H9 (cell line): Measurements from ENCODE around the gene HIKESHI. TPM values are rescaled to one million over a fixed set of nuclear protein-coding genes. Genes with fewer than 3 reads are reported as not detected.

Experiments used
- DNase-seq: peaks from one replicate; pipeline ENCODE4 v3.0.0-alpha.2; 2017
- H2AFZ ChIP-seq: one replicate; pipeline ENCODE4 v1.6.1; 2013; ENCODE audit warnings: mild to moderate bottlenecking, low read length, control low read depth, moderate library complexity
- H2AK5ac ChIP-seq: 2 replicates; pipeline ENCODE4 v1.6.1; 2013; ENCODE audit warnings: low read length, control low read depth, mixed read lengths; ENCODE audit not compliant: insufficient read length
- H2BK120ac ChIP-seq: one replicate; pipeline ENCODE4 v1.6.1; 2013; ENCODE audit warnings: low read depth, mild to moderate bottlenecking, low read length, control low read depth, inconsistent platforms; ENCODE audit not compliant: poor library complexity, severe bottlenecking
- H2BK12ac ChIP-seq: 2 replicates; pipeline ENCODE4 v1.6.1; 2013; ENCODE audit warnings: low read length, control low read depth, mixed read lengths, low read depth; ENCODE audit not compliant: insufficient read length
- H2BK15ac ChIP-seq: 2 replicates; pipeline ENCODE4 v1.6.1; 2013; ENCODE audit warnings: low read depth, low read length, control low read depth
- H2BK20ac ChIP-seq: one replicate; pipeline ENCODE4 v1.6.1; 2013; ENCODE audit warnings: low read depth, mild to moderate bottlenecking, low read length, control low read depth, inconsistent platforms; ENCODE audit not compliant: poor library complexity, severe bottlenecking
- H2BK5ac ChIP-seq: 2 replicates; pipeline ENCODE4 v1.6.1; 2013; ENCODE audit warnings: low read length, control low read depth, mixed read lengths; ENCODE audit not compliant: insufficient read length
- H3K14ac ChIP-seq: 2 replicates; pipeline ENCODE4 v1.6.1; 2013; ENCODE audit warnings: low read length, control low read depth; ENCODE audit not compliant: insufficient read depth
- H3K18ac ChIP-seq: 2 replicates; pipeline ENCODE4 v1.6.1; 2013; ENCODE audit warnings: low read depth, mild to moderate bottlenecking, mixed read lengths, low read length, control low read depth; ENCODE audit not compliant: insufficient read length
- H3K23ac ChIP-seq: 2 replicates; pipeline ENCODE4 v1.6.1; 2013; ENCODE audit warnings: low read length, control low read depth, mixed read lengths, low read depth; ENCODE audit not compliant: insufficient read length
- H3K23me2 ChIP-seq: 2 replicates; pipeline ENCODE4 v1.6.1; 2013; ENCODE audit warnings: low read depth, mild to moderate bottlenecking, mixed read lengths, low read length, control low read depth; ENCODE audit not compliant: insufficient read length, poor library complexity, severe bottlenecking
- H3K27ac ChIP-seq: 2 replicates; pipeline ENCODE4 v1.5.1; 2013; ENCODE audit warnings: low read length, control low read depth, mixed read lengths, low read depth; ENCODE audit not compliant: insufficient read length
- H3K27me3 ChIP-seq: 2 replicates; pipeline ENCODE4 v1.6.1; 2013; ENCODE audit warnings: low read length, control low read depth, inconsistent platforms; ENCODE audit not compliant: insufficient read depth
- H3K4ac ChIP-seq: 2 replicates; pipeline ENCODE4 v1.6.1; 2013; ENCODE audit warnings: low read depth, mild to moderate bottlenecking, control low read depth, inconsistent platforms, low read length, moderate library complexity
- H3K4me1 ChIP-seq: 2 replicates; pipeline ENCODE4 v1.6.1; 2013; ENCODE audit warnings: low read length, control low read depth, inconsistent platforms; ENCODE audit not compliant: insufficient read depth
- H3K4me2 ChIP-seq: 2 replicates; pipeline ENCODE4 v1.6.1; 2013; ENCODE audit warnings: low read length, control low read depth, mixed read lengths; ENCODE audit not compliant: insufficient read length, insufficient read depth
- H3K56ac ChIP-seq: 2 replicates; pipeline ENCODE4 v1.6.1; 2013; ENCODE audit warnings: low read depth, mild to moderate bottlenecking, mixed read lengths, low read length, control low read depth; ENCODE audit not compliant: insufficient read length
- H3K79me1 ChIP-seq: 2 replicates; pipeline ENCODE4 v1.6.1; 2013; ENCODE audit warnings: low read depth, mild to moderate bottlenecking, moderate library complexity, low read length, control low read depth, inconsistent platforms; ENCODE audit not compliant: insufficient read depth, poor library complexity, severe bottlenecking
- H3K79me2 ChIP-seq: 2 replicates; pipeline ENCODE4 v1.6.1; 2013; ENCODE audit warnings: low read length, control low read depth, inconsistent platforms; ENCODE audit not compliant: insufficient read depth
- H3K9ac ChIP-seq: 2 replicates; pipeline ENCODE4 v1.6.1; 2013; ENCODE audit warnings: low read length, control low read depth, mixed read lengths; ENCODE audit not compliant: insufficient read length; ENCODE audit errors: extremely low read depth
- H3K9me3 ChIP-seq: one replicate; pipeline ENCODE4 v1.6.1; 2013; ENCODE audit warnings: low read depth, low read length, inconsistent platforms; ENCODE audit not compliant: control insufficient read depth
- H3T11ph ChIP-seq: one replicate; pipeline ENCODE4 v1.6.1; 2013; ENCODE audit warnings: mild to moderate bottlenecking, low read length, control low read depth, inconsistent platforms
- H4K20me1 ChIP-seq: one replicate; pipeline ENCODE4 v1.6.1; 2013; ENCODE audit not compliant: control insufficient read depth, insufficient read length, insufficient read depth
- H4K5ac ChIP-seq: 2 replicates; pipeline ENCODE4 v1.6.1; 2013; ENCODE audit warnings: low read depth, mild to moderate bottlenecking, mixed read lengths, low read length, control low read depth; ENCODE audit not compliant: insufficient read length
- H4K8ac ChIP-seq: replicated peaks from 2 replicates; pipeline ENCODE4 v1.6.1; 2013; ENCODE audit warnings: low read length, control low read depth, mixed read lengths, low read depth; ENCODE audit not compliant: insufficient read length
- H4K91ac ChIP-seq: 2 replicates; pipeline ENCODE4 v1.6.1; 2013; ENCODE audit warnings: low read depth, mild to moderate bottlenecking, moderate library complexity, mixed read lengths, low read length, control low read depth; ENCODE audit not compliant: insufficient read length
- H3K27ac Mint-ChIP-seq, 3 experiments: 2 replicates in 2 of 3; 3 replicates in 1 of 3; pipeline ENCODE4 v1.8.0; 2020 to 2021; ENCODE audit warnings: mixed read lengths in 3 of 3, mild to moderate bottlenecking in 1 of 3, moderate library complexity in 1 of 3
- H3K27me3 Mint-ChIP-seq: 2 replicates; pipeline ENCODE4 v1.8.0; 2021; ENCODE audit warnings: low read depth, mild to moderate bottlenecking, moderate library complexity, mixed read lengths
- H3K36me3 Mint-ChIP-seq, 3 experiments: 2 replicates in 2 of 3; 3 replicates in 1 of 3; pipeline ENCODE4 v1.8.0; 2020 to 2021; ENCODE audit warnings: low read depth in 3 of 3, mixed read lengths in 3 of 3; ENCODE audit not compliant: insufficient read depth in 1 of 3
- H3K4me1 Mint-ChIP-seq, 2 experiments: 2 replicates each; pipeline ENCODE4 v1.8.0; 2020; ENCODE audit warnings: mixed read lengths in 2 of 2
- H3K4me3 Mint-ChIP-seq, 2 experiments: 2 replicates in 1 of 2; 3 replicates in 1 of 2; pipeline ENCODE4 v1.8.0; 2020 to 2021; ENCODE audit warnings: mild to moderate bottlenecking in 2 of 2, mixed read lengths in 2 of 2, moderate library complexity in 1 of 2
- H3K9me3 Mint-ChIP-seq, 2 experiments: 2 replicates in 1 of 2; 3 replicates in 1 of 2; pipeline ENCODE4 v1.8.0; 2020; ENCODE audit warnings: mild to moderate bottlenecking in 2 of 2, mixed read lengths in 2 of 2, moderate library complexity in 1 of 2
- WGBS: extraction: QIAGEN DNeasy Blood & Tissue Kit; methylation state at CpG from one replicate; pipeline ENCODE4 v1.1.7; 2013; ENCODE audit warnings: missing lambda C conversion rate, low lambda C conversion rate, mixed read lengths; ENCODE audit not compliant: insufficient read length; ENCODE audit errors: extremely low coverage; 5-methylcytosine and 5-hydroxymethylcytosine counted together
- total RNA-seq: library from RNA; stranded (reverse); gene quantifications from 2 replicates; pipeline ENCODE4 v1.2.1, GENCODE V29; 2021
- TF ChIP-seq, protein P1 (sequence below): fragments of 200-600 bp; sonication (generic); conservative IDR thresholded peaks from 3 replicates; pipeline ENCODE4 v1.8.0; 2021; ENCODE audit warnings: antibody characterized with exemption, mild to moderate bottlenecking

The HIKESHI gene
- total RNA-seq, 1 experiment from 2014 or later: 54.1 TPM

DNA sequence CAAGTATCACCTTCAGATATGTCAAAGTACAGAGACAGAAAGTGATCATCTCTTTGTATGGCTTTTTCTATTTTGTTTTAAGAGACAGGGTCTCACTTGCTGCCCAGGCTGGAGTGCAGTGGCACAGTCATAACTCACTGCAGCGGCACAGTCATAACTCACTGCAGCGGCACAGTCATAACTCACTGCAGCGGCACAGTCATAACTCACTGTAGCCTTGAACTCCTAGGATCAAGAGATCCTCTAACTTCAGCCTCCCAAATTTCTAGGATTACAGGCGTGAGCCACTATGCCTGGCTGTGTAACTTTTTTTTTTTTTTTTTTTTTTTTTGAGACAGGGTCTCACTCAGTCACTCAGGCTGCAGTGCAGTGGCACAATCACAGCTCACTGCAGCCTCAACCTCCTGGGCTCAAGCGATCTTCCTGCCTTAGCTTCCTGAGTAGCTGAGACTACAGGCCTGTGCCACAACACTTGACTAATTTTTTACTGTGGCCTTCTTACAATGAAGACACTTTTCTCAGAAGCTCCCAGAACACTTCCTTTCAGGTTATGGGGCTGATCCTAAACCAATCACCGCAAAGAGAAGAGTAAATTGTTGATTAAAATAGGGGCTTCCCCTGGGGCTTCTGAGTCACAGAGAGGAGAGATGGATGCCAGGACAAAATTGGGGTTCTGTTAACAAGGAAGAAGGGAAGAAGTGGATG, 9.0 kb upstream of the HIKESHI start:
- H3K9me3 ChIP-seq: no peaks in the 10 kb centered on the region
- no peaks in the 10 kb centered on the region for H3K79me2 ChIP-seq
- H3K56ac ChIP-seq: no peak overlapping the region
- no peak overlapping the region for H3K4ac ChIP-seq
- no peak overlapping the region for H3K9ac ChIP-seq
- H4K8ac ChIP-seq: no peak overlapping the region
- TF ChIP-seq, protein P1, sequence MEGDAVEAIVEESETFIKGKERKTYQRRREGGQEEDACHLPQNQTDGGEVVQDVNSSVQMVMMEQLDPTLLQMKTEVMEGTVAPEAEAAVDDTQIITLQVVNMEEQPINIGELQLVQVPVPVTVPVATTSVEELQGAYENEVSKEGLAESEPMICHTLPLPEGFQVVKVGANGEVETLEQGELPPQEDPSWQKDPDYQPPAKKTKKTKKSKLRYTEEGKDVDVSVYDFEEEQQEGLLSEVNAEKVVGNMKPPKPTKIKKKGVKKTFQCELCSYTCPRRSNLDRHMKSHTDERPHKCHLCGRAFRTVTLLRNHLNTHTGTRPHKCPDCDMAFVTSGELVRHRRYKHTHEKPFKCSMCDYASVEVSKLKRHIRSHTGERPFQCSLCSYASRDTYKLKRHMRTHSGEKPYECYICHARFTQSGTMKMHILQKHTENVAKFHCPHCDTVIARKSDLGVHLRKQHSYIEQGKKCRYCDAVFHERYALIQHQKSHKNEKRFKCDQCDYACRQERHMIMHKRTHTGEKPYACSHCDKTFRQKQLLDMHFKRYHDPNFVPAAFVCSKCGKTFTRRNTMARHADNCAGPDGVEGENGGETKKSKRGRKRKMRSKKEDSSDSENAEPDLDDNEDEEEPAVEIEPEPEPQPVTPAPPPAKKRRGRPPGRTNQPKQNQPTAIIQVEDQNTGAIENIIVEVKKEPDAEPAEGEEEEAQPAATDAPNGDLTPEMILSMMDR: no peak
- H3K27ac Mint-ChIP-seq: no peak overlapping the region
- H3T11ph ChIP-seq: no peak overlapping the region
- no CpG with 5 or more reads among the region's 6 CpGs for WGBS
- H2AFZ ChIP-seq: no peak overlapping the region
- no peak overlapping the region for H2BK12ac ChIP-seq
- H3K9me3 Mint-ChIP-seq: no peaks in the 10 kb centered on the region
- H3K4me3 Mint-ChIP-seq: no peak overlapping the region
- no peaks in the 10 kb centered on the region for H3K27me3 ChIP-seq
- no peak overlapping the region for H3K23ac ChIP-seq
- H2AK5ac ChIP-seq: no peak overlapping the region
- H3K18ac ChIP-seq: no peak overlapping the region
- H4K5ac ChIP-seq: no peak overlapping the region
- no peak overlapping the region for H3K4me2 ChIP-seq
- no peaks in the 10 kb centered on the region for H3K79me1 ChIP-seq
- no peak for DNase-seq
- H4K91ac ChIP-seq: no peak overlapping the region
- H4K20me1 ChIP-seq: no peaks in the 10 kb centered on the region
- no peak overlapping the region for H2BK5ac ChIP-seq
- no peak overlapping the region for H2BK120ac ChIP-seq
- H3K27ac ChIP-seq: no peak overlapping the region
- H3K4me1 ChIP-seq: no peaks in the 10 kb centered on the region
- no peak overlapping the region for H2BK20ac ChIP-seq
- H3K14ac ChIP-seq: no peak overlapping the region
- no peak overlapping the region for H2BK15ac ChIP-seq
- H3K27me3 Mint-ChIP-seq: no peaks in the 10 kb centered on the region; the same call in none of the 2 replicates
- H3K36me3 Mint-ChIP-seq: no peaks in the 10 kb centered on the region
- H3K4me1 Mint-ChIP-seq: peaks cover 4 to 7% of the 10 kb centered on the region in 2 experiments; a peak in 2 of 4 replicates
- no peaks in the 10 kb centered on the region for H3K23me2 ChIP-seq
